Coronary artery (tissue), 2 donors: ENCODE measurements around the gene AGBL1.

Source experiments
- DNase-seq: peaks from one replicate; pipeline ENCODE4 v3.0.0-alpha.2; 2017; ENCODE audit warnings: low spot score
- H3K27ac ChIP-seq, 2 donors: fragments of 200-600 bp; sonication (generic); one replicate each; pipeline ENCODE4 v1.5.1; 2016 to 2019
- H3K4me3 ChIP-seq: fragments of 200-600 bp; sonication (generic); 2 replicates; pipeline ENCODE4 v1.5.1; 2016; ENCODE audit warnings: mild to moderate bottlenecking, moderate library complexity
- CTCF ChIP-seq: fragments of 200-600 bp; sonication (generic); IDR thresholded peaks from one replicate; pipeline ENCODE4 v1.5.1; 2019; ENCODE audit warnings: antibody characterized with exemption

The AGBL1 gene

DNA sequence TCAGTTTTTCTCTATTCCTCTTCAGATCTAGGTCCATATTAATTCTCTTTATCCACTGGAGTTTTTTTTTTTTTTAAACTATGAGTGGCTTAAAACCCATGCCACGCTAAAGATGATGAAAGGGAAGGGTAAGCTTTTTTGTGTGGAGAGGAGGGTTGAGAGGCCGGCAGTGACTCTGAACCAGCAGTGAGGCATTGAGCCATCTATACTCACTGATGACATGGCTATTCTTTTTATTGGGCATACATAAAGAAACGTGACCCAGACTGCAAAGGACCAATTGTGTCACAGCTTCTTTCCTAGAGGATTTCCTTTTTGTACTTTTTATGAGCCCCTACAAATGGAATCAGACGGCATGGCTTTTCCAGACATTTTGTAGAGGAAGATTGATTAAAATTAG, 662.2 kb downstream of the AGBL1 start:
- Histone ChIP-seq H3K4me3 (no peak overlapping the region), H3K27ac (no peak overlapping the region)
- TF ChIP-seq CTCF: no peak
- no peak for DNase-seq

DNA sequence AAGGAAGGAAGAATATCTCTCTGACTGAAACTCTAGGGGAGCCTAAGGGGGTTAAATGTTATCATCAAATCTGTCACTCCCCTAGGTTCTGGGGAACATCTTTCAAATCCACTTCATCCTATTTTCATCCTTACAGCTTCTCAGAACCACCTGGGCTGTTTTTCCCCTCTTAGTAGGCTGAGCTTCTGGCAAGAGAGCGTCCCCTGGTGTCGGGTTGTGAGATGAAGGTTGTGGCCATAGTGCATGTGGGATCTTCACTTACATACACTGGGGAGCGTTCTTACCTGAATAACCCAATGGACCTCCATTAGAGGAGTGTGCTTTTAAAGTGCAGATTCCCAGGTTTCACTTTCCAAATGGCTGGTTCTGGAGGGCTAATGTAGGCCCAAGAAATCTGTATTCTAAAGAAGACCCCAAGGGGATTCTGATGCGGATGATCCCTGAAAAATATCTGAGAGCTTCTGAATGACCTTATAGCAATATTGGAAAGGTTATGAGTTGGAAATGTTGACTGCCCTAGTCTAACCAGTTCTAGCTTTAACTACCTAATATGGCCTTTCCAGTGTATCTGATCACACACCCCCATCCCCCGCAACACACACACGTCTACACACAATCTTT, 663.7 kb downstream of the AGBL1 start:
- no peak for DNase-seq
- Histone ChIP-seq H3K4me3 (no peak overlapping the region), H3K27ac (no peak overlapping the region)
- no peak for TF ChIP-seq CTCF

GRCh38 chr15:86744198-86744780, 664.6 kb downstream of the AGBL1 start:
- H3K4me3 ChIP-seq: no peak overlapping the region
- H3K27ac ChIP-seq: no peak overlapping the region
- no peak for DNase-seq
- TF ChIP-seq CTCF: no peak

DNA sequence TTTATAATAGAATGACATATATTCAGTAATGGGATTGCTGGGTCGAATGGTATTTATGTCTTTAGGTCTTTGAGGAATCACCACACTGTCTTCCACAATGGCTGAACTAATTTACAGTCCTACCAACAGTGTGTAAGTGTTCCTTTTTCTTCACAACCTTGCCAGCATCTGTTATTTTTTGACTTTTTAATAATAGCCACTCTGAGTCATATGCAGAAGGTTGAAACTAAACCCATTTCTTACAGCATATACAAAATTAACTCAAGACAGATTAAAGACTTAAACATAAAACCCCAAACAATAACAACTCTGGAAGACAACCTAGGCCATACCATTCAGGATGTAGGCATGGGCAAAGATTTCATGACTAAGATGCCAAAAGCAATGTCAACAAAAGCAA, 671.4 kb downstream of the AGBL1 start:
- no peak for TF ChIP-seq CTCF
- H3K27ac ChIP-seq: no peak overlapping the region
- DNase-seq: no peak
- no peak overlapping the region for H3K4me3 ChIP-seq

- Histone ChIP-seq H3K4me3 (no peak overlapping the region), H3K27ac (no peak overlapping the region)
- no peak for DNase-seq
- no peak for TF ChIP-seq CTCF
Measured at GRCh38 chr15:86754846-86755245, 675.2 kb downstream of the AGBL1 start.

- no peak for TF ChIP-seq CTCF
- Histone ChIP-seq H3K27ac (no peak overlapping the region), H3K4me3 (no peak overlapping the region)
- no peak for DNase-seq
Measured at GRCh38 chr15:86756688-86757087, 677.0 kb downstream of the AGBL1 start.

DNA sequence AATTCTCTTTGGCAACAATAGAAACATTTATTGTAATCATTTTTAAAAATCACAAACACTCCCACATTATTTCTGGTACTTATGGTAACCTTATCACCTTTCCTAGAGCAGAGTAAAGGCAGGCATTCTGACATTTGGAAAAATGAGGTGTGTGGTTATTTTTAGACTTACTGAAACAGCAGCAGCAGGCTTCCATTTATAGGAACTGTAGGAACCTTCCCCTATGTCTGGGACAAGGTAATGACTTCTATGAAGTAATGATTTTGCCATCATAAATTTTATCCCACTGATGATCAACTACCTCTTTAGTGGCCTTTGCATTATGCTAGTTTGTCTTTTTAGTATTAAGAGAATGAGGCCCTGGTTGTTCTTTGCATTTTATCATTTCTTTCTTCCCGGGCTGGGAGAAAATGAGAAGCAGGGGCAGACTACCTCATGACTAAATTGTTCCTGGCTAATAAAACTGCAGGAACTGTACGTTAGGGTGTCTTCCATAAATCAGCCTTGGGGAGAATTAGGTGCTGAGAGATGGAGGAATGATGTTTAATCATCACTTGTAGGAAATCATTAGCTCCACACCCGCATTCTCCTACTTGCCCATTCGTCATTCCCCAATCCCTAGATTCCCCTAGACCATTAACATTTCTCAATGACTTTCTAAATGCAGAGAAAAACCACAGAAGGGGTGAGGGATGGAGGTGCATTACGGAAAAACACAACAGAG, 680.3 kb downstream of the AGBL1 start:
- no peak for TF ChIP-seq CTCF
- DNase-seq: no peak
- Histone ChIP-seq H3K4me3 (no peak overlapping the region), H3K27ac (no peak overlapping the region)
